GM18951 (cell line): ENCODE measurements around the gene FRRS1L.

Experiments
- POLR2A ChIP-seq: IDR thresholded peaks from 4 replicates; pipeline ENCODE4 v1.6.1; 2011; ENCODE audit warnings: mild to moderate bottlenecking; ENCODE audit not compliant: insufficient read length, insufficient read depth; ENCODE audit errors: extremely low read depth
- in situ Hi-C: fragments of 300-500 bp; cut with MboI; formaldehyde crosslinking; loops from one replicate; pipeline ENCODE4 v1.12.0; 2022; ENCODE audit warnings: low sequenced_read_pairs, mixed read lengths, inconsistent platforms; ENCODE audit not compliant: unreplicated experiment

FRRS1L gene

GRCh38 chr9:109166771-109167601, at the start of gene FRRS1L:
Gene FRRS1L (minus strand): TSS chr9:109167249. CDS start chr9:109167138, 111 bp downstream.
- in situ Hi-C loops, result no loop called here
- TF ChIP-seq POLR2A, result no peak

- in situ Hi-C loops, result no loop called here
- no peak for TF ChIP-seq POLR2A
Observed at GRCh38 chr9:109214414-109214813, 47.4 kb upstream of the FRRS1L start.

DNA sequence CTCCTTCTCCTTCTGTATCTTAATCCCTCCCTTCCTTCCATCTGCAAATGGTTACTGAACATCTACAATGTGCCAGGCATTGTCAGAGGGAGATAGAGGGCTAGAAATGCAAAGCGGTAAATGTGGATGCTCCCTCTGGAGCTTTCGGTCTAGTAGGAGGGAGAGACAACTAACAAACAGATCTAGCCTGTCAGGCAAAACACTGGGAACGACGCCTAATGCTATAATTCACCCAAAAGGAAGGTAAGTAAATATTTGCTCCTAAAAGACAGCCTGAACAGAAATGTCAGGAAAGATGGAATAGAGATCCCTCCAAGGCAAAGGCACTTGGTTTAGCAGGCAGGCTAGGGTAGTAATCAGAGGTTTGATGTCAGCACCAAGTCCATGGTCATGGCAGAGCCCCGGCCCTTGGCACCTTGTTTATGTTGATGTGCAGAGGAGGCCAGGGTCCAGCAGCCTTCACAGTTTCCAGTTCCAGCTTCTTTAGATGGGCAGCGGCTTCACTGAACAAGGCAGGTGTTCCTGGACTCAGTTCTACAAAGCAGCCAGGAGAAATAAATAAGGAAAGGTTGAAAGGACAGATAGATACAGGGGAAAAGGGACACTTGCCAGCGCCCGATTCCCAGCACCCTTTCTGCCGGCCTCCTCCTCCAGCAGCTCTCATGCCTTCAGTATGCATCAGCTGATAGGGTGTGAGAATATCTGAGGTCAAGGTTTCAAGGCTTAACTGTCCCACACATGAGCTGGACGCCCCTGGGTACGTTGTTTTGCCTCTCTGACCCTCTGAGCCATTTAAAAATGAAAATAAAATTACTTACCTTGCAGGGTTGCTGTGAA, 46.5 kb upstream of the FRRS1L start:
- in situ Hi-C loops, result no loop called here
- no peak for TF ChIP-seq POLR2A

DNA sequence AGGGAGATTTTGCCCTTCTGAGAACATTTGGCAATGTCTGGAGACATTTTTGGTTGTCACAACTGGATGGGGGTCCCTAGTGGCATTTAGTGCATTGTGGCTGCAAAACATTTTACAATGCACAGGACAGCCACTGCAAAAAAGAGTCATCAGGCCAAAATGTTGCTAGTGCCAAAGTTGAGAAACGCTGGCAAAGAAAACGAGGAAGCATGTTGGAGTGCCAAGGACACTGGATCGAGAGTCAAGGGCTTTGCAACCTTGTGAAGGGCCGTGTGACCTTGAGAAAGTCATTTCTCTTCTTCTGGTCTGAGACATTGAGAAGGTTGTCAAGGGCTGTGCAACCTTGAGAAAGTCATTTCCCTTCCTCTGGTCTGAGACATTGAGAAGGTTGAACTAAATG, 45.7 kb upstream of the FRRS1L start:
- TF ChIP-seq POLR2A, result no peak
- in situ Hi-C loops, result no loop called here

DNA sequence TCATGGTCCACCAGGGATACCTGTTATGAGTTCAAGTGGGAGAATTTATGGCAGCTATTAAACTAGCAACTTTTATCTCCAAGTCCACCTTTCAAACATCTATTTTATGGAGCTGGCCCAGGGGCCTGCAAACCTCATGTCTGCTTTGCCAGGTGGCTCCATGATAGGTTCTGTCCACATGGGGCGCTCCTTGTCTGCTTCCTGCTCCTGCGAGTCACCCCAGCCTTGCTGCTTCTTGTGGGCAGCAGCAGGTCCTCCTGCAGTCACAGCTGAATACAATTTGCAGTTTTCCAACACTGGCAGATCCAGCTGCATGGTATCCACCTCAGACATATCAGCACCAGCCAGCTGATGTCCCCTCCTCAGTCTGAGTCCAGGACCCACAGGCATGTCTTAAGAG, 39.6 kb upstream of the FRRS1L start:
- in situ Hi-C loops, result no loop called here
- TF ChIP-seq POLR2A, result no peak

DNA sequence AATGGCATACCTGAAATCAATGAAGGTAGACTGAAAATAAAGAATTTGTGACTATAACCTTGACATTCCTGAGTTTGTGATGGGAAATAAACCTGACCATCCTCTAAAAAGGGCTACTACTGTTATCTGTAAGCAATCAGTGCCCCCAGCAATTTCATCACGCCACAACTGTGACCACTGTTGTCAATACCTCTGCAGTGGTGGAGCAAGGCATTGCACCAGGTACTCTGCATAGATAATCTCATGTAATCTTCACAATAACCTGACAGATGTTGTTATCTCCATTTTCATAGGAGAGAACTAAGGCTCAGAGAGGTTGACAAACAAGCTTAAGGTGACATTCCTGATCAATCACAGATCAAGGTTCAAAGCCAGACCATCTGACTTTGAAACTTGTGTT, 38.5 kb upstream of the FRRS1L start:
- no peak for TF ChIP-seq POLR2A
- in situ Hi-C loops, result no loop called here

GRCh38 chr9:109203761-109204360, 36.8 kb upstream of the FRRS1L start:
- no peak for TF ChIP-seq POLR2A

GRCh38 chr9:109199676-109200075, 32.6 kb upstream of the FRRS1L start:
- in situ Hi-C loops, result no loop called here
- TF ChIP-seq POLR2A, result no peak

More at GRCh38 chr9:109203761-109204360, 36.8 kb upstream of the FRRS1L start:
- in situ Hi-C loops, result no loop called here

- in situ Hi-C loops, result no loop called here
Observed at GRCh38 chr9:109198736-109199382, 31.8 kb upstream of the FRRS1L start.

GRCh38 chr9:109193974-109194556, 27.0 kb upstream of the FRRS1L start:
- no peak for TF ChIP-seq POLR2A
- in situ Hi-C loops, result no loop called here

More at GRCh38 chr9:109198736-109199382, 31.8 kb upstream of the FRRS1L start:
- no peak for TF ChIP-seq POLR2A

- TF ChIP-seq POLR2A, result no peak
- in situ Hi-C loops, result no loop called here
Observed at GRCh38 chr9:109192732-109193361, 25.8 kb upstream of the FRRS1L start.

DNA sequence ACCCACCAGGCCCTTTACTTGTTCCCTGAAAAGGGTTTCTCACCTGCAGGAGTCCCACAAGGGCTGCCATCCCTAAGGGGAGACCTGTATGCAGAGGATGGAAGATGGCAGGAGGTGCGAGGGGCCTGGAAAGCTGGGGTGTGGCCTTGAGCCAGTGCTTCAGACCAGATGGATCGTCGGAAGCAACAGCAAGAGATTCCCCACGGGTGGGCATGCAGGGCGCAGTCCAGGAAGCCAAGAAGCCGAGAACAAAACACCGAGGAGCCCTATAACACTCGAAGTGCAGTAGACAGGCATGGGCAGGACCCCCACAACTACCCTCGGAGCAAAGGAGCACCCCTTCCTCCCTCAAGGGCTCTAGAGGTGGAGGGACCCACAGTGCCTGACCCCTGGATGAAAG, 24.7 kb upstream of the FRRS1L start:
- no peak for TF ChIP-seq POLR2A
- in situ Hi-C loops, result no loop called here

- TF ChIP-seq POLR2A, result no peak
- in situ Hi-C loops, result no loop called here
Observed at GRCh38 chr9:109190151-109190550, 23.1 kb upstream of the FRRS1L start.
